Progenitor cell of endocrine pancreas (in vitro differentiated cells): ENCODE data around the gene CTPS1. TPM values are rescaled to one million over a fixed set of nuclear protein-coding genes. Genes with fewer than 3 reads are reported as not detected.

Experiments
- DNase-seq: peaks from one replicate; pipeline ENCODE4 v3.0.0; 2021; ENCODE audit warnings: low spot score; ENCODE audit not compliant: unreplicated experiment
- H3K27ac Mint-ChIP-seq: 2 replicates; pipeline ENCODE4 v1.8.0; 2021; ENCODE audit warnings: mild to moderate bottlenecking, moderate library complexity, mixed read lengths
- H3K27me3 Mint-ChIP-seq: 2 replicates; pipeline ENCODE4 v1.8.0; 2021; ENCODE audit warnings: mixed read lengths
- H3K36me3 Mint-ChIP-seq: 2 replicates; pipeline ENCODE4 v1.8.0; 2022; ENCODE audit warnings: mixed read lengths; ENCODE audit not compliant: insufficient read depth
- H3K4me1 Mint-ChIP-seq: 2 replicates; pipeline ENCODE4 v1.8.0; 2021; ENCODE audit warnings: low read depth, mixed read lengths
- H3K4me3 Mint-ChIP-seq: 2 replicates; pipeline ENCODE4 v1.8.0; 2021; ENCODE audit warnings: low read depth, mild to moderate bottlenecking, moderate library complexity, mixed read lengths
- H3K9me3 Mint-ChIP-seq: 2 replicates; pipeline ENCODE4 v1.8.0; 2021; ENCODE audit warnings: low read depth, mixed read lengths
- CTCF ChIP-seq: fragments of 200-600 bp; sonication (generic); IDR thresholded peaks from one replicate; pipeline ENCODE4 v1.5.0; 2021; ENCODE audit warnings: antibody characterized with exemption, mild to moderate bottlenecking; ENCODE audit not compliant: unreplicated experiment
- total RNA-seq: library from RNA; stranded (reverse); gene quantifications from 2 replicates; pipeline ENCODE4 v1.2.1, GENCODE V29; 2021

The CTPS1 gene
- total RNA-seq, 1 donor from 2014 or later = 37.6 TPM

DNA sequence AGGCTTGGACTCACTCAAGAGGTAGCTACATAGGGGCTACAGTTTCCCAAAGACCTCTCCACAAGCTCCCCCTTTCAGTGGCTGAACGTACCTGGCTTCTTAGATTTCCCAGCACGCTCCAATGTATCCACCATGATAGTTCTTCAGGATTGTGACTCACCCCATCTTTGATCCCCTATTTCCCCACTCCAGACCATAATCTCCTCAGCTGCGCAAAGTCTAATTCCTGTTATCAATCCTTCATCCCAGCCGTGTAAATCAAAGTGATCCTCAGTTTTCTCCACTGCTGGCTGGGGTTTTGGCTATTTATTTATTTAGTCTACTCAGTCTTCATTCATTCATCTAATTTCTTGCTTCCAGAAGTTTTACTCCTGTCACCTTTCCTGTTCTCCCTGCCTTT, 13.1 kb upstream of the CTPS1 start:
- TF ChIP-seq CTCF = no peak
- DNase-seq = no peak
- H3K27me3 Mint-ChIP-seq = peaks cover 6% of the 10 kb centered on the region
- H3K4me3 Mint-ChIP-seq = no peak overlapping the region
- no peak overlapping the region for H3K27ac Mint-ChIP-seq
- no peaks in the 10 kb centered on the region for H3K36me3 Mint-ChIP-seq
- no peaks in the 10 kb centered on the region for H3K4me1 Mint-ChIP-seq
- H3K9me3 Mint-ChIP-seq = no peaks in the 10 kb centered on the region

GRCh38 chr1:40969445-40969844, 10.1 kb upstream of the CTPS1 start:
- DNase-seq = no peak
- no peaks in the 10 kb centered on the region for H3K4me1 Mint-ChIP-seq
- H3K9me3 Mint-ChIP-seq = no peaks in the 10 kb centered on the region

GRCh38 chr1:40971966-40972365, 7.5 kb upstream of the CTPS1 start:
- no peak overlapping the region for H3K27ac Mint-ChIP-seq
- peaks cover 9% of the 10 kb centered on the region for H3K27me3 Mint-ChIP-seq

More at GRCh38 chr1:40969445-40969844, 10.1 kb upstream of the CTPS1 start:
- TF ChIP-seq CTCF = no peak
- Mint-ChIP-seq H3K4me3 (no peak overlapping the region), H3K36me3 (no peaks in the 10 kb centered on the region), H3K27ac (no peak overlapping the region), H3K27me3 (peaks cover 12% of the 10 kb centered on the region)

DNA sequence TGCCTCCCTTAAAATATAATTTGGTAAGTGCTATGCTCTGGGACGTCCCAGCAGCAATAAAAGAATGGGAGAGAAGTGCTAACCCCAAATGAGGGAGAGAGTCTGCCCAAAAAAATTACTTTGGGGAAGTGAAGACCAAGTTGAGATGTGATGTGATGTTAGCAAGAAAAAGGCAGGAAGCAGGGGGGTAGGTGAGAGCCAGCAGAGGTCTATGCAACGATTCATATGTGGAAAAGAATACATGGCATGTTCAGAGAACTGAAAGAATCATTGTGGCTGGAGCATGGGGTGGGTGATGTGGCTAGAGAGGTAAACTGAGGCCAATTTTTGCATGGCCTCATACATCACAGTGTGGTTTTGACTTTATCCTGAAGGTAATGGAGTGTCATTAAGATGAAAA, 5.6 kb upstream of the CTPS1 start:
- no peak overlapping the region for H3K4me3 Mint-ChIP-seq

More at GRCh38 chr1:40971966-40972365, 7.5 kb upstream of the CTPS1 start:
- Mint-ChIP-seq H3K36me3 (no peaks in the 10 kb centered on the region), H3K4me3 (no peak overlapping the region), H3K4me1 (no peaks in the 10 kb centered on the region), H3K9me3 (no peaks in the 10 kb centered on the region)
- TF ChIP-seq CTCF = no peak
- no peak for DNase-seq

GRCh38 chr1:40974945-40975344, 4.6 kb upstream of the CTPS1 start:
- H3K4me1 Mint-ChIP-seq = no peaks in the 10 kb centered on the region
- no peaks in the 10 kb centered on the region for H3K36me3 Mint-ChIP-seq
- DNase-seq = no peak
- peaks cover 11% of the 10 kb centered on the region for H3K27me3 Mint-ChIP-seq
- no peak overlapping the region for H3K27ac Mint-ChIP-seq
- TF ChIP-seq CTCF = no peak
- no peak overlapping the region for H3K4me3 Mint-ChIP-seq
- no peaks in the 10 kb centered on the region for H3K9me3 Mint-ChIP-seq

More for the DNA sequence above, 5.6 kb upstream of the CTPS1 start:
- no peak overlapping the region for H3K27ac Mint-ChIP-seq
- peaks cover 11% of the 10 kb centered on the region for H3K27me3 Mint-ChIP-seq
- no peak for TF ChIP-seq CTCF
- H3K36me3 Mint-ChIP-seq = no peaks in the 10 kb centered on the region
- H3K9me3 Mint-ChIP-seq = no peaks in the 10 kb centered on the region
- no peak for DNase-seq
- H3K4me1 Mint-ChIP-seq = no peaks in the 10 kb centered on the region
